Stimulated activated CD8-positive, alpha-beta memory T cell treated with anti-CD3 and anti-CD28 coated beads, Interleukin-15, amount 100 ng/mL, for 4 hours (primary cell): Measurements from ENCODE around the gene AHCYL2.
A peak's percentile ranks its signal among the peaks of the same experiment; 100 is the strongest.
"Not testable (repeated sequence)": the region's sequence is repeated elsewhere in the genome, so short reads cannot be mapped to it uniquely, and the experiment has no call there.

ENCODE experiments used
- DNase-seq, 2 donors: peaks; one replicate each; pipeline ENCODE4 v3.0.0-alpha.2; 2020; ENCODE audit warnings: low read depth in 2 of 2

The AHCYL2 gene

GRCh38 chr7:129244220-129244619, 19.4 kb downstream of the AHCYL2 start:
- no peak for DNase-seq

GRCh38 chr7:129245533-129245932, 20.7 kb downstream of the AHCYL2 start:
- DNase-seq, result no peak

GRCh38 chr7:129247087-129247486, 22.3 kb downstream of the AHCYL2 start:
- no peak for DNase-seq

GRCh38 chr7:129252128-129252527, 27.3 kb downstream of the AHCYL2 start:
- no peak for DNase-seq

GRCh38 chr7:129252603-129253002, 27.8 kb downstream of the AHCYL2 start:
- DNase-seq, result not testable (repeated sequence)

- DNase-seq, result no peak
Measured at GRCh38 chr7:129255800-129256199, 31.0 kb downstream of the AHCYL2 start.

GRCh38 chr7:129256221-129256620, 31.4 kb downstream of the AHCYL2 start:
- no peak for DNase-seq

- no peak for DNase-seq
Measured at GRCh38 chr7:129257168-129257567, 32.3 kb downstream of the AHCYL2 start.

GRCh38 chr7:129258649-129259389, 34.0 kb downstream of the AHCYL2 start:
- no peak for DNase-seq

GRCh38 chr7:129262324-129262723, 37.5 kb downstream of the AHCYL2 start:
- no peak for DNase-seq

- DNase-seq, result no peak
Measured at GRCh38 chr7:129263168-129263567, 38.3 kb downstream of the AHCYL2 start.

GRCh38 chr7:129264534-129264933, 39.7 kb downstream of the AHCYL2 start:
- no peak for DNase-seq

- no peak for DNase-seq
Measured at GRCh38 chr7:129265328-129265727, 40.5 kb downstream of the AHCYL2 start.

- DNase-seq, result no peak
Measured at GRCh38 chr7:129266181-129266580, 41.4 kb downstream of the AHCYL2 start.

GRCh38 chr7:129270077-129270476, 45.2 kb downstream of the AHCYL2 start:
- DNase-seq, result no peak

GRCh38 chr7:129271500-129272355, 46.9 kb downstream of the AHCYL2 start:
- peak in 1 of 2 donors; percentile 24 for DNase-seq

- no peak for DNase-seq
Measured at GRCh38 chr7:129273936-129274335, 49.1 kb downstream of the AHCYL2 start.

GRCh38 chr7:129277629-129278028, 52.8 kb downstream of the AHCYL2 start:
- DNase-seq, result no peak

- no peak for DNase-seq
Measured at GRCh38 chr7:129278688-129279087, 53.9 kb downstream of the AHCYL2 start.

- no peak for DNase-seq
Measured at GRCh38 chr7:129279757-129280156, 54.9 kb downstream of the AHCYL2 start.

GRCh38 chr7:129281163-129281562, 56.3 kb downstream of the AHCYL2 start:
- no peak for DNase-seq

- DNase-seq, result no peak
Measured at GRCh38 chr7:129282865-129283264, 58.0 kb downstream of the AHCYL2 start.

GRCh38 chr7:129283936-129284335, 59.1 kb downstream of the AHCYL2 start:
- DNase-seq, result no peak
